PC-3 (cell line): Measurements from ENCODE around the gene BZW2.

Experiments
- EZH2 ChIP-seq: fragments of 300-600 bp; sonication (generic); IDR thresholded peaks from one replicate; pipeline ENCODE4 v1.6.1; 2017; ENCODE audit warnings: antibody characterized with exemption, mild to moderate bottlenecking, low read length; ENCODE audit not compliant: unreplicated experiment
- EZH2phosphoT487 ChIP-seq: fragments of 300-600 bp; sonication (generic); IDR thresholded peaks from 2 replicates; pipeline ENCODE4 v1.6.1; 2018; ENCODE audit warnings: mild to moderate bottlenecking, antibody characterized with exemption, low read length, borderline replicate concordance
- TF ChIP-seq, protein P1 (sequence below): fragments of 300-600 bp; sonication (generic); conservative IDR thresholded peaks from 2 replicates; pipeline ENCODE4 v1.5.1; 2017; ENCODE audit warnings: antibody characterized with exemption, low read depth, mild to moderate bottlenecking, low read length

DNA sequence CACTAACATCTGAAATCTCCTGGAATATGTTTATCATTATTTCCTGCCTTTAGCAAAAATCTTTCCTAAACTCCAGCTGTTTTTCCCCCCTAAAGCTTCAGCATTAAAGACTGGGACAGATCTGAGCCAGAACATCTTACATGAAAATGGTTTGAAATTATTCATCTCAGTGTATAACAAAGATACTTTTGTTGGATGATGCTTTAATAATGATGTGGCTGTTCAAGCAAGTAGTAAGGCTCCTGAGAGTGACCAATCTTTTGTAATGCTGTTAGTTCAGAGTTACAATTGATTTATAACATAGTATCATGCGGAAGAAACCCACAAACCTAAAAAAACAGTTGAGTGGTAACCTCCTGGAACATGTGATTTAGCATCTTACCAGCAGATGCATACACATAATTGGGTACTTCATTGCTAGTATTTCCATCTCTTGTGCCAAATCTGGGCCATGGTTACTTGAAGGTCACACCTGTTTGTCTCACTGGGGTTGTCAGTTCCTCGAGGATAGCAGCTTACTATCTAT lies 1.5 kb downstream of the BZW2 start:
- TF ChIP-seq, protein P1, sequence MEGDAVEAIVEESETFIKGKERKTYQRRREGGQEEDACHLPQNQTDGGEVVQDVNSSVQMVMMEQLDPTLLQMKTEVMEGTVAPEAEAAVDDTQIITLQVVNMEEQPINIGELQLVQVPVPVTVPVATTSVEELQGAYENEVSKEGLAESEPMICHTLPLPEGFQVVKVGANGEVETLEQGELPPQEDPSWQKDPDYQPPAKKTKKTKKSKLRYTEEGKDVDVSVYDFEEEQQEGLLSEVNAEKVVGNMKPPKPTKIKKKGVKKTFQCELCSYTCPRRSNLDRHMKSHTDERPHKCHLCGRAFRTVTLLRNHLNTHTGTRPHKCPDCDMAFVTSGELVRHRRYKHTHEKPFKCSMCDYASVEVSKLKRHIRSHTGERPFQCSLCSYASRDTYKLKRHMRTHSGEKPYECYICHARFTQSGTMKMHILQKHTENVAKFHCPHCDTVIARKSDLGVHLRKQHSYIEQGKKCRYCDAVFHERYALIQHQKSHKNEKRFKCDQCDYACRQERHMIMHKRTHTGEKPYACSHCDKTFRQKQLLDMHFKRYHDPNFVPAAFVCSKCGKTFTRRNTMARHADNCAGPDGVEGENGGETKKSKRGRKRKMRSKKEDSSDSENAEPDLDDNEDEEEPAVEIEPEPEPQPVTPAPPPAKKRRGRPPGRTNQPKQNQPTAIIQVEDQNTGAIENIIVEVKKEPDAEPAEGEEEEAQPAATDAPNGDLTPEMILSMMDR = no peak
- TF ChIP-seq EZH2phosphoT487 (no peak), EZH2 (no peak)
